GM12874 (cell line): Measurements from ENCODE around the gene CARM1.

ENCODE experiments used
- TF ChIP-seq, protein P1 (sequence below): IDR thresholded peaks from 2 replicates; pipeline ENCODE4 v1.5.1; 2011; ENCODE audit warnings: low read depth, mild to moderate bottlenecking, control low read depth, low read length, moderate library complexity; ENCODE audit not compliant: insufficient read depth

The CARM1 gene

DNA sequence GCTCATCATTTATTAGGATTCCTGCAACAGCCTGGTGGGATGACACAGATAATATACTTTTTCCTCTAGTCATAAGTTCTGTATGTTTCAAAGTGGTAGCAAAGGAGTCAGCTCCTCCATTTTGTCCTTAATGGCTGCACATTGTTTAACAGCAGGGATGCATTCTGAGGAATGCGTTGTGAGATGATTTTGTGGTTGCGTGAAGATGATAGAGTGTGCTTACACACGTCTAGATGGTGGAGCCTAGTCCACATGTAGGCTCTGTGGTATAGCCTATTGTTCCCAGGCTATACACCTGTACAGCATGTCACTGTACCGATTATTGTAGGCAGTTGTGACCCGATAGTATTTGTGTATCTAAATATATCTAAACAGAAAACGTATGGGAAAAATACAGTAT is 94.0 kb downstream of the CARM1 start:
- TF ChIP-seq, protein P1, sequence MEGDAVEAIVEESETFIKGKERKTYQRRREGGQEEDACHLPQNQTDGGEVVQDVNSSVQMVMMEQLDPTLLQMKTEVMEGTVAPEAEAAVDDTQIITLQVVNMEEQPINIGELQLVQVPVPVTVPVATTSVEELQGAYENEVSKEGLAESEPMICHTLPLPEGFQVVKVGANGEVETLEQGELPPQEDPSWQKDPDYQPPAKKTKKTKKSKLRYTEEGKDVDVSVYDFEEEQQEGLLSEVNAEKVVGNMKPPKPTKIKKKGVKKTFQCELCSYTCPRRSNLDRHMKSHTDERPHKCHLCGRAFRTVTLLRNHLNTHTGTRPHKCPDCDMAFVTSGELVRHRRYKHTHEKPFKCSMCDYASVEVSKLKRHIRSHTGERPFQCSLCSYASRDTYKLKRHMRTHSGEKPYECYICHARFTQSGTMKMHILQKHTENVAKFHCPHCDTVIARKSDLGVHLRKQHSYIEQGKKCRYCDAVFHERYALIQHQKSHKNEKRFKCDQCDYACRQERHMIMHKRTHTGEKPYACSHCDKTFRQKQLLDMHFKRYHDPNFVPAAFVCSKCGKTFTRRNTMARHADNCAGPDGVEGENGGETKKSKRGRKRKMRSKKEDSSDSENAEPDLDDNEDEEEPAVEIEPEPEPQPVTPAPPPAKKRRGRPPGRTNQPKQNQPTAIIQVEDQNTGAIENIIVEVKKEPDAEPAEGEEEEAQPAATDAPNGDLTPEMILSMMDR = no peak

DNA sequence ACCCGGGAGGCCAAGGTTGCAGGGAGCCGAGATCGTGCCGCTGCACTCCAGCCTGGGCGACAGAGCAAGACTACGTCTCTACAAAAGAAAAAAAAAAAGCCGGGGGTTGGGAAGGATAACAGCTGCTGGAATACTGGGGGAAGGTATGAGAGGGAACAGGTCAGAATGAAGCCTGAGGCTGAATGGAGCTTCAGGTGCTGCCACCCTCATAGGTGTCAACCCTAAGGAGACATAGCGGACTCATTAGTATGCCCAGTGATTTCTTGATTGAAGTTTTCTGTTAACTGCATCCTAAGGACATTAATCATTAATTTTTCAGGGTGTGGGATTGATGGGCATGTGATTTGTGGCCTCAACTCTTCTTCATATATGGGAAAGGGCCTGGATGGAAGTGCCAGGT is 95.5 kb downstream of the CARM1 start:
- TF ChIP-seq, protein P1 = no peak

DNA sequence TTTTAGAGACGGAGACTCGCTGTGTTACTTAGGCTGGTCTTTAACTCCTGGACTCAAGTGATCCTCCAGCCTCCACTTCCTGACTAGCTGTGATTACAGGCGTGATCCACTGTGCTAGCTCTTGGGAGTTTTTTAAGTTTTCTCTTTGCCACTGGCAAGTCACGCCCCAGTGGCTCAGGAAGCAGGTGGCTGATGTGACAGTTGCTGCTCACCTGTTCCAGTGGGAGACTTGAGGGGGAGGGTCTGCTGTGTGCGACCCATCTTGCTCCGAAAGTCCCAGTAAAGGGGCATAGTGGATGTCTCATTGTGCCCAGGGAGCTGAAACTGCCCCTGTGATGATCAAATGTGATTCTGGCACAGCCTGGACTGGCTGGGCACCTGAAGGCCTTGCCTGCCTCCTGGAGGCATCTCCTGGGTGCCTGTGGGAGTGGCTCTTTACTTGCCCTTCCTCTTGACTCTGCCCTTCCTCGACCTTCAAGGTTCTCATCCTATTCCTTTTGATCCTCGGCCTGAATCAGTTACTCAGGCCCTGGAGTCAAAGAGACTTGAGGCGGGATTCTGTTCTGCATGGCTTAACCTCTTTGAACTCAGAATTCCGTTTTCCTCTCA is 97.3 kb downstream of the CARM1 start:
- TF ChIP-seq, protein P1 = no peak

DNA sequence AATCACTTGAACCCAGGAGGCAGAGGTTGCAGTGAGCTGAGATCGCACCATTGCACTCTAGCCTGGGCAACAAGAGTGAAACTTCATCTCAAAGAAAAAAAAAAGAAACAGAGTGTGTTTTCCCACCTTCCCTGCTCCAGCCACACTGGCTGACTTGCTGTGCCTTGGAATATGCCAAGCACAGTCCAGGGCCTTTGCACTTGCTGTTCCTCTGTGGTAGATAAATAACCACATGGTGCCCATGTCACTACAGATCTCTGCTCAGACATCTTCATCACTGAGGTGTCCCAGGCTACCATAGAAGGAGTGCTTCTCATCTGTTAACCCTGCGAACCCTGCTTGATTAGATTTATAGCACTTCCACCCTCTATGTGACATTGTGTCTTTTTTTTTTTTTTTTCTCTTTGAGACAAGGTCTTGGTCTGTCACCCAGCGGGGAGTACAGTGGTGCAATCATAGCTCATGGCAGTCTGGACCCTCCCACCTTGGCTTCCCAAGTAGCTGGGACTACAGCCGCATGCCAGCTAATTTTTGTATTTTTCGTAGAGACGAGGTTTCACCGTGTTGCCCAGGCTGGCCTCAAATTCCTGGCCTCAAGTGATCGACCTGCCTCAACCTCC is 99.9 kb downstream of the CARM1 start:
- TF ChIP-seq, protein P1 = no peak
